Measurements from ENCODE around the gene HNRNPF.
"Not testable (repeated sequence)": the region's sequence is repeated elsewhere in the genome, so short reads cannot be mapped to it uniquely, and the experiment has no call there.

DNA sequence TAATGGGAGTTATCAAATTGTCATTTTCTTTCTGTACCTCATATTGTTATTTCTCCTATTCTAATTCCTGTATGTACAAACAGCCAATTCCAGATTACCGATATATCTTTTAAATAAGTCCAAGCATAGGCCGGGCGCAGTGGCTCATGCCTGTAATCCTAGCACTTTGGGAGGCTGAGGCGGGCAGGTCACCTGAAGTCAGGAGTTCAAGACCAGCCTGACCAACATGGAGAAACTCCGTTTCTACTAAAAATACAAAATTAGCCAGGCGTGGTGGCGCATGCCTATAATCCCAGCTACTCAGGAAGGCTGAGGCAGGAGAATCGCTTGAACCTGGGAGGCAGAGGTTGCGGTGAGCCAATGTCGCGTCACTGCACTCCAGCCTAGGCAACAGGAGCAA is 15.8 kb downstream of the HNRNPF start:
- not testable (repeated sequence) for TF ChIP-seq HDAC6 (IDR thresholded peaks at IDR 0.05; ENCODE audit: low read depth, low read length); POLR2A (IDR thresholded peaks at IDR 0.05; ENCODE audit: control extremely low read depth in 1 of 2, low read depth in 2 of 2, low read length in 2 of 2); RXRA (IDR thresholded peaks at IDR 0.05; ENCODE audit: insufficient read depth, low read depth, low read length); RBBP5 (IDR thresholded peaks at IDR 0.05; ENCODE audit: borderline replicate concordance, low read depth, low read length); ZNF274 (IDR thresholded peaks at IDR 0.05; ENCODE audit: borderline replicate concordance, extremely low read depth, low read length); EZH2 (IDR thresholded peaks at IDR 0.05; ENCODE audit: low read depth, low read length, severe bottlenecking); SP4 (IDR thresholded peaks at IDR 0.05; ENCODE audit: low read length); SP1 (IDR thresholded peaks at IDR 0.05; ENCODE audit: low read depth, low read length); MAFK (IDR thresholded peaks at IDR 0.05; ENCODE audit: low read depth, low read length); CEBPB (IDR thresholded peaks at IDR 0.05; ENCODE audit: low read depth, low read length); KDM4A (IDR thresholded peaks at IDR 0.05; ENCODE audit: low read depth, low read length, severe bottlenecking); POLR2AphosphoS5 (IDR thresholded peaks at IDR 0.05; ENCODE audit: low read depth, low read length); PHF8 (conservative IDR thresholded peaks at IDR 0.05; ENCODE audit: low read depth, low read length)
- TF ChIP-seq, protein P1, sequence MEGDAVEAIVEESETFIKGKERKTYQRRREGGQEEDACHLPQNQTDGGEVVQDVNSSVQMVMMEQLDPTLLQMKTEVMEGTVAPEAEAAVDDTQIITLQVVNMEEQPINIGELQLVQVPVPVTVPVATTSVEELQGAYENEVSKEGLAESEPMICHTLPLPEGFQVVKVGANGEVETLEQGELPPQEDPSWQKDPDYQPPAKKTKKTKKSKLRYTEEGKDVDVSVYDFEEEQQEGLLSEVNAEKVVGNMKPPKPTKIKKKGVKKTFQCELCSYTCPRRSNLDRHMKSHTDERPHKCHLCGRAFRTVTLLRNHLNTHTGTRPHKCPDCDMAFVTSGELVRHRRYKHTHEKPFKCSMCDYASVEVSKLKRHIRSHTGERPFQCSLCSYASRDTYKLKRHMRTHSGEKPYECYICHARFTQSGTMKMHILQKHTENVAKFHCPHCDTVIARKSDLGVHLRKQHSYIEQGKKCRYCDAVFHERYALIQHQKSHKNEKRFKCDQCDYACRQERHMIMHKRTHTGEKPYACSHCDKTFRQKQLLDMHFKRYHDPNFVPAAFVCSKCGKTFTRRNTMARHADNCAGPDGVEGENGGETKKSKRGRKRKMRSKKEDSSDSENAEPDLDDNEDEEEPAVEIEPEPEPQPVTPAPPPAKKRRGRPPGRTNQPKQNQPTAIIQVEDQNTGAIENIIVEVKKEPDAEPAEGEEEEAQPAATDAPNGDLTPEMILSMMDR (IDR thresholded peaks at IDR 0.05; ENCODE audit: control extremely low read depth in 1 of 3, insufficient read depth in 1 of 3, low read depth in 1 of 3, low read length in 3 of 3) = not testable (repeated sequence)

Data from H1 (cell line).